NCI-H1048 (cell line): Measurements from ENCODE around the gene SYT5.
"Not testable (repeated sequence)": the region's sequence is repeated elsewhere in the genome, so short reads cannot be mapped to it uniquely, and the experiment has no call there.

Experiments used
- DNase-seq: peaks from one replicate; lab custom pipeline; 2025; lab: John Stamatoyannopoulos, UW

Gene SYT5

DNA sequence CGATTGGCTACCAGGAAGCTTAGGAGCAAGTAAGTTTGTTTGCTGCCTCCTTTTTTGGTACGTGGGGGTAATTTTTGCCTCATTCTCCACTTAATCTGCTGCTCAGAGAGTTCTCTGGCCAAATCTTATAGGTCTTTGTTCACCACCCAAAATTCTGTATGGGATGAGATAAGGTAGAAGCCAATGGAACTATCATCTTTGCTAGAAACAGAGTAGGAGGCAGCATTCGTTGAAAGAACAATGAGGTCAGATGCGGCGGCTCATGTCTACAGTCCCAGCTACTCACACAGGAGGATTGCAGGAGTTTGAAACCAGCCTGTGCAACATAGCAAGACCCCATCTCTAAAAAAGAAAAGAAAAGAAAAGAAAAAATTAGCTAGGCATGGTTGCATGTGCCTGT lies 8.6 kb downstream of the SYT5 start:
- no peak for DNase-seq

DNA sequence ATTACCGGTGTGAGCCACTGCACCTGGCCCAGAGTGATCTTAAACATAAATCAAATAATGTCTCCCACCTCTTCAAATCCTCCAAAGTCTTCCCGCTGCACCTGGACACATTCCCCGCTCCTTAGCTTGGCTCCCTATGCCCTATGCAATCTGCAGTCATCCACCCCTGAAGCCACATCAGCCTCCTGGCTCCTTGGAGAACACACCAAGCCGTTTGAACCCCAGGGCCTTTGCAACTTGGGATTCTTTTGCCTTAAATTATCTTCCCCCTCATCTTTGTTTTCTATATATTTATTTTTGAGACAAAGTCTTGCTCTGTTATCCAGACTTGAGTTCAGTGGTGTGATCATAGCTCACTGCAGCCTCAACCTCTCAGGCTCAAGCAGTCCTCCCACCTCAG lies 11.0 kb downstream of the SYT5 start:
- no peak for DNase-seq

GRCh38 chr19:55166530-55167268 lies 13.4 kb downstream of the SYT5 start, which contains the start of gene DNAAF3:
TSS of gene DNAAF3 (minus strand) at chr19:55166613. CDS start at chr19:55166413, 200 bp downstream.
- DNase-seq = peak; percentile 89

GRCh38 chr19:55165952-55166529 lies 14.0 kb downstream of the SYT5 start:
- DNase-seq = peak; percentile 60

DNA sequence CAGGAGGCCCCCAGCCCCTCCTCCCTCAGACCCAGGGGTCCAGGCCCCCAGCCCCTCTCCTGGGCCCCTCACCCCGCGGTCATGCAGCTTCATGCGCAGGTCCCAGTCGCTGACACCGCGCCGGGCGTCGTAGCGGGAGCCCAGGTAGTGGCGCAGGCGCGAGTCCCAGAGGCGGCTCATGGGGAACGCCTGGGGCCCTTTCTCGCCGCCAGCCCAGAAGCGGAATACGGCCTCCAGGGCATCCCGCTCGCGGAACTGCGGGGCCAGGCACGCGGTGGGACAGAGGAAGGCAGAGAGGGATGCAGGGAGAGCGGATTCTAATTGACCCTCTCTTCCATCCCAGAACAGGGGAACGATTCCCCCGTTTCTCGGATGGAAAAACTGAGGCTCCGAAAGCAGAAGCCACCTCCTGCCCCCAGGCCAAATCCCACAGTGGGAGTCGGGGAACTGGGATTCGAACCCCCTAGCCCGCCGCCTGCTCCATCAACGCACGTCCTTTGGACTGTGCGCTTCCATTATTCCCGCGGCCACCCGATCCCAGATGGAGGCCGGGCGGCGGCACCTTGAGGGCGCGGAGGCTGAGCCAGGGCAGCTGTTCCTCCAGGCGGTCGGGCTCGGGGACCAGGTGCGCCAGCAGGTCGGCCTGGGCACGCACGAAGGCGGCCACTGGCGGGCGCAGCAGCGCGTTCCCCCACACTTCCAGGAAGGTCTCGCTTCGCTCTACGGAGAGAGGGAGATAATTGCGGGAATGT lies 18.3 kb downstream of the SYT5 start:
- DNase-seq = no peak

GRCh38 chr19:55160986-55161365 lies 19.1 kb downstream of the SYT5 start:
- DNase-seq = no peak

DNA sequence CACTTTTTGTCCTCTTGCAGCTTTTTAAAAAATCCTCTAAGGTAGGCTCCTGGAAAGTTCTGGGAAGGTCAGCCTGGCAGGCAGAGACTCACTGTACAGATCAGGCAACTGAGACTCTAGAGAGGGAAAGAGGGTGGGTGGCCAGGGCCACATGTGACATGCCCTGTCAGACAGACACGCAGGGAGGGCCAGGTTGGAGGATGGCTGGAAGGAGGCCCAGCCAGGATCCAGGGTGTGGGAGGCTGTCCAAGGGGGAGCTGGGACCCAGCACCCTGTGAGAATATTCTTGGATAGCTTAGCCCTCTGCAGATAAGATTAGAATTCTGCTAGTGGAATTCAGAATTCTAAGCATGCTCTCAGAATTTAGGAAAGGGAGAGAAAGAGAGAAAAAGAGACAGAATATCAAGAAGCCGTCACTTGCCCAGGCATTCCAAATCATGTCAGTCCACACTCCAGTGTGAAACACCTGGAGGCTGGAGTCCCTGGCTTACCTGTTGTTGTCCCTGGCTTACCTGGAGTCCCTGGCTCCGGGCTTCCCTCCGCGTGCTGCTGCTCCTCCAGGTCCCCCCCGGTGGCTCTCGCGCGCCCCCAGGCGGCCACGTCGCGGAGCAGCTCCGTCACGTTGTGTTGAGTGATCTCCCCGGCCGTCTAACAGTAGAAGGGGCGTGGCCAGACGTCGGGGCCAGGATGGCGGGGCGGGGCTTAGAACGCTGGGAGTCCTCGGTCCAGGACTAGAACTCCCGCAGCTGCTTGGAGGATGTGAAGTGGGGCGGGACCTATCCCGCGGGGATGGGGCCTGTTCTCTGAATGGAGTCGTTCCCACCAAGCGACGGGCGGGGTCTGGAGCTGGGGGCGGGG lies 19.7 kb downstream of the SYT5 start:
- peak; percentile 89 for DNase-seq

DNA sequence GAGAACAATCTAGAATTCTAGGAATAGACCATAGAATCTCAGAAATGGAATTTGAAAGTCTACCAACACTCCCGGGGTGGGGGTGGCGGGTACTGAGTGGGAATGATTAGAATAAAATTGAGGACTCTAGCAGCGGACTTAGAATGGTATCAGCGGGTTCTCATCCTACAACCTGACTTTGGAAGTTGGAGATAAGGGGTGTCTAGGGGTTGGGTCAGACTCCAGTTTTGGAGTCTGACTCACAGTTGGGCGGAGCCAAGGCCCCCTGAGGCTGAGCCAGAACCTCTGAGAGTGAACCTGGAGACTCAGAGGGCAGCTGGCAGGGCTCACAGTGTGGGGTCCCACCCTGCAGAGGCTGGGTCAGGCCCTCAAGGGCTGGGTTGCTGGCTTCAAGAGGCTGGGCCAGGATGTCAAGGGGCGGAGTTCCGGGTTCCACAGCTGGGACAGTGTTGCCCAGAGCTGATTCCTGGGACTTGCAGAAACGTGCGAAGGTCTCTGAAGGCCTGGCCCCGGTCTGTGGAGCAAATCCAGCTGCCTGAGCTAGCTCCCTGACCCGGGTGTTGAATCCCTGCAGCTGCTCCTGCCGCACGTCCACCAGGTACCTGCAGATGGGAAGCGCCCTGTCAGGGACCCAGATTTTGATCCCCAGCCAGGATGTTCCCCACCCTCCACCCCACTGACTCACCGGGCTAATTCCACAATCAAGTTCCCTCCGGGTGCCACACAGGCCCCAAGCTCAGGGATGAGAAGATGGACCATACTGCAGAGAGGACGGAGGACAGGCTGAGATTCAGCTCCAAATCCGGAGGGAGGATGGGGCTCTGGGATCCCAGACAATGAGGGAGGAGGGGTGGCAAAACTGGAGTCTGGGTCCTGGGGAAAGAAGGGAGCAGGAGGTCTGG lies 21.0 kb downstream of the SYT5 start:
- DNase-seq = no peak

- DNase-seq = no peak
Observed at GRCh38 chr19:55158423-55158822, 21.7 kb downstream of the SYT5 start.

DNA sequence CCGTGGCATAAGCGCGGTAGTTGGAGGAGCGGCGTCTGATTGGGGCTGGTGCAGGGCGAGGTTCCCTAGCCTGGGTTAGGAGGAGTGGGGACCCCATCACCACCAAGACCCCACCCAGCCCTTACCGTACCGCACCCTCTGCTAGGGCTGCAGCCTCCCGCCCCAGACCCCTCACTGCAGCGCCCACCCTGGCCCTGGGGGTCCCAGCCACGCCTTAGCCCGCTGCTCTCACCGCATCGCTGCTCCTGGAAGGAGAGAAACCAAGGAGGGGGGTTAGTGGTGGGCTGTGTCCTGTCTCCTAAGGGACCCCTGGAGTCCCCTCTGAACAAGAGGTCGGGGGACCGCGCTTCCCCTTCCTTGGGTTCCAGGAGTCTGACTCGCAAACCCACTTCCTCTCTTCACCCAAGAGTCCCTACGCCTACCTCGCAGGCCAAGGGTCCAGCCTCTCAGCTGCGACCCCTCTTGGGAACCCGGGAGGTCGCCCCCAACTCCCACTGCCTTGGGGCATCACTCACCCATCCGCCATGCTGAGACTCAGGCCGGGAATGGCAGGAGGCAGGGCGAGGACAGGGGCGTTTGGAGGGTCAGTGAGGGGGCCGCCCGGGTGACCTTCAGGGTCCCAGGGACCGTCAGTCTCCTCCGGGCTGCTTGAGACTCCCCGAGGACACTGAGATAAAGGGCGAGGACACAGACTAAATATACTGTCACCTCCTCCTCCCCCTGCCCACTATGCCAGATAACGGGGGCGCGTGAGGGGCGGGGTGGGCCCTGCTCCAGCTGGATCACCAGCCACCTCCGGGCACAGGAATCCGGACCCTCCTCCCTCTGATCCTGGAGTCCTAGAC lies 22.8 kb downstream of the SYT5 start, which contains the start of gene TNNI3:
TNNI3 (minus strand) TSS at position 669 of the 845 bp plus-strand sequence; CDS start at position 526, 143 bp downstream.
- DNase-seq = no peak

GRCh38 chr19:55156202-55157063 lies 23.7 kb downstream of the SYT5 start:
- peak; percentile 62 for DNase-seq

- not testable (repeated sequence) for DNase-seq
Observed at GRCh38 chr19:55155784-55156183, 24.3 kb downstream of the SYT5 start.

DNA sequence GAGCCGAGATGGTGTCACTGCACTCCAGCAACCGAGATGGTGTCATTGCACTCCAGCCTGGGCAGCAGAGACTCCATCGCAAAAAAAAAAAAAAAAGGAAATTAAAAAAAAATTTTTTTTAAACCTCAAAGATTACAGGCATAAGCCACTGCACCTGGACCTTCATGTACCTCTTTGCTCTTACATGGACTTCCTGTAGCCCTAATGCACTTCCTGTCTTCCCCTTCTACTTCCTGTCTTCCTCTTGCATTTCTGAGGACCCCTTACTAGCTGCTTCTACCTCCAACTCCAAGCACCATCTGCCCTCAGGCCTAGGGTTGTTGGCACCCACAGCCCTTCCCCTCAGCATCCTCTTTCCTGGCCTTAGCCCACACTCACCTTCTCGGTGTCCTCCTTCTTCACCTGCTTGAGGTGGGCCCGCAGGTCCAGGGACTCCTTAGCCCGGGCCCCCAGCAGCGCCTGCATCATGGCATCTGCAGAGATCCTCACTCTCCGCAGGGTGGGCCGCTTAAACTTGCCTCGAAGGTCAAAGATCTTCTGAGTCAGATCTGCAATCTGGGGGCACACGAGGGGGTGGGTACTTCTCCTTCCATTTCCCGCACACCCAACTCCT lies 26.3 kb downstream of the SYT5 start:
- no peak for DNase-seq

- DNase-seq = no peak
Observed at GRCh38 chr19:55152017-55152416, 28.1 kb downstream of the SYT5 start.

GRCh38 chr19:55149078-55150003 lies 30.7 kb downstream of the SYT5 start, which contains the start of gene TNNT1:
TSS of gene TNNT1 (minus strand) at chr19:55149206. CDS start at chr19:55147157, 2,049 bp downstream.
- DNase-seq = no peak

DNA sequence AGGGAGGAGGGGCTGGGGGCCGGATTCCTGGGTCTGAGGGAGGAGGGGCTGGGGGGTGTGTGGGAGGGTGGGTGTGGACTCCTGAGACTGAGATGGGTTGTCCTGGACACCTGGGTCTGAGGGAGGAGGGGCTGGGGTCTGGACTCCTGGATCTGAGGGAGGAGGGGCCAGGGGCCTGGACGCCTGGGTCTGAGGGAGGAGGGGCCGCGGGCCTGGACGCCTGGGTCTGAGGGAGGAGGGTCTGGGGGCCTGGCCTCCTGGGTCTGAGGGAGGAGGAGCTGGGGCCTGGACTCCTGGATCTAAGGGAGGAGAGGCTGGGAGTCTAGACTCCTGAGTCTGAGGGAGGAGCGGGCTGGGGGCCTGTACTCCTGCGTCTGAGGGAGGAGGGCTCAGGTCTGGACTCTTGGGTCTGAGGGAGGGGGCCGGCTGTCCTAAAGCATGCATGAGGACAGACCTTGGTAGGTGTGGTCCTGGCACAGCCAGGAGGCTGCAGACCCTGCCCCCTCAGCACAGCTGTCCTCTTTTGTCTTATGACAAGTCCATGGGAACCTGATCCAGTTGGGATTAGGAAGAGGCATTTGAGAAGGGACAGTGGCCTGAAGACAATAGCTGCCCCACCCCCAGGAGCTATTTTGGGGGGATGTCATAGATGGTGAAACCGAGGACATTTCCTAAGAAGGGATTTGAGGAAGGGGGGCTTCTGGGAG lies 32.4 kb downstream of the SYT5 start:
- DNase-seq = no peak
